A549 (cell line): ENCODE data around the gene RHOC. TPM values are rescaled to one million over a fixed set of nuclear protein-coding genes. Genes with fewer than 3 reads are reported as not detected.

Experiments
- ATAC-seq, 2 experiments: fragments of 200-7000 bp in 1 of 2; fragments of >200 bp in 1 of 2; cut with Nextera tagmentation in 1 of 2; cut with Tn5 transposase in 1 of 2; 3 replicates each; pipeline versions ENCODE4 v1.8.0 to v1.9.1; 2018 to 2020; ENCODE audit warnings: mild to moderate bottlenecking in 1 of 2, moderate library complexity in 1 of 2
- CTCF ChIA-PET: fragments of 300-600 bp; sonication (Branson Sonifier 250); formaldehyde crosslinking; extraction: SDS; loops from one replicate; lab custom pipeline; 2021; ENCODE audit warnings: antibody characterized with exemption, inconsistent platforms; lab: Yijun Ruan, JAX
- POLR2A ChIA-PET: fragments of 350-600 bp; formaldehyde crosslinking; extraction: SDS; loops from one replicate; lab custom pipeline; 2021; ENCODE audit warnings: antibody characterized with exemption, inconsistent platforms; lab: Yijun Ruan, JAX
- DNase-seq, 2 experiments: peaks; one replicate each; pipeline versions ENCODE4 v3.0.0 to v3.0.0-alpha.2; 2011 to 2016; ENCODE audit warnings: low read depth in 1 of 2, low spot score in 1 of 2
- FAIRE-seq: peaks from 2 replicates; lab custom pipeline; 2011; peaks lifted over from hg19 to GRCh38; lab: Jason Lieb, UNC
- H3K27ac ChIP-seq, 2 experiments: fragments of >200 bp; sonication (Bioruptor Twin); formaldehyde crosslinking; 3 replicates each; pipeline ENCODE4 v1.5.1; 2016 to 2017
- H3K4me1 ChIP-seq: fragments of >200 bp; sonication (Bioruptor Twin); formaldehyde crosslinking; 3 replicates; pipeline ENCODE4 v1.6.1; 2016
- H3K4me2 ChIP-seq: fragments of >200 bp; sonication (Bioruptor Twin); formaldehyde crosslinking; 3 replicates; pipeline ENCODE4 v1.6.1; 2016
- H3K4me3 ChIP-seq: fragments of >200 bp; sonication (Bioruptor Twin); formaldehyde crosslinking; 3 replicates; pipeline ENCODE4 v1.5.1; 2016
- H3K9me3 ChIP-seq: fragments of >200 bp; sonication (Bioruptor Twin); formaldehyde crosslinking; 3 replicates; pipeline ENCODE4 v1.6.1; 2016
- ATOH8 ChIP-seq: fragments of 250-450 bp; sonication (Bioruptor Pico); IDR thresholded peaks from 2 replicates; pipeline ENCODE4 v1.5.0; 2020; ENCODE audit warnings: low read depth, mild to moderate bottlenecking, moderate library complexity
- BCL3 ChIP-seq: fragments of >200 bp; sonication (Bioruptor Twin); formaldehyde crosslinking; IDR thresholded peaks from 3 replicates; pipeline ENCODE4 v1.6.1; 2016
- CHD2 ChIP-seq: fragments of 150-350 bp; IDR thresholded peaks from 2 replicates; pipeline ENCODE4 v1.6.1; 2014; ENCODE audit warnings: low read length; ENCODE audit not compliant: partially characterized antibody
- CTCF ChIP-seq: fragments of >200 bp; sonication (Bioruptor Twin); formaldehyde crosslinking; IDR thresholded peaks from 3 replicates; pipeline ENCODE4 v1.5.1; 2016
- E2F6 ChIP-seq: IDR thresholded peaks from 2 replicates; pipeline ENCODE4 v1.6.1; 2012; ENCODE audit warnings: low read depth, borderline replicate concordance
- EHF ChIP-seq: fragments of 250-450 bp; sonication (Bioruptor Pico); IDR thresholded peaks from 2 replicates; pipeline ENCODE4 v1.5.0; 2020; ENCODE audit warnings: mild to moderate bottlenecking
- EHMT2 ChIP-seq: fragments of 200-600 bp; sonication (generic); IDR thresholded peaks from 2 replicates; pipeline ENCODE4 v1.6.1; 2016; ENCODE audit warnings: antibody characterized with exemption, low read depth, mild to moderate bottlenecking, moderate library complexity
- ELK1 ChIP-seq: fragments of 150-350 bp; IDR thresholded peaks from 2 replicates; pipeline ENCODE4 v1.6.1; 2014; ENCODE audit warnings: low read depth, mild to moderate bottlenecking, low read length
- FOXS1 ChIP-seq: fragments of 250-450 bp; sonication (Bioruptor Pico); IDR thresholded peaks from 2 replicates; pipeline ENCODE4 v1.5.0; 2020; ENCODE audit warnings: mild to moderate bottlenecking, moderate library complexity
- HES2 ChIP-seq: fragments of >200 bp; sonication (Bioruptor Twin); formaldehyde crosslinking; IDR thresholded peaks from 2 replicates; pipeline ENCODE4 v1.6.1; 2016
- HEYL ChIP-seq: fragments of 250-450 bp; sonication (Bioruptor Pico); IDR thresholded peaks from 2 replicates; pipeline ENCODE4 v1.8.0; 2021; ENCODE audit warnings: mild to moderate bottlenecking, moderate library complexity
- HOXB5 ChIP-seq: fragments of 250-450 bp; sonication (Bioruptor Pico); IDR thresholded peaks from 2 replicates; pipeline ENCODE4 v1.5.0; 2020; ENCODE audit warnings: mild to moderate bottlenecking, moderate library complexity
- KDM5A ChIP-seq: fragments of 200-600 bp; sonication (generic); IDR thresholded peaks from 2 replicates; pipeline ENCODE4 v1.6.1; 2016; ENCODE audit warnings: antibody characterized with exemption, mild to moderate bottlenecking
- NPAS2 ChIP-seq: fragments of 250-450 bp; sonication (Bioruptor Pico); IDR thresholded peaks from 2 replicates; pipeline ENCODE4 v1.8.0; 2022; ENCODE audit warnings: mild to moderate bottlenecking, moderate library complexity, borderline replicate concordance
- NR3C1 ChIP-seq: fragments of >200 bp; sonication (Bioruptor Twin); formaldehyde crosslinking; IDR thresholded peaks from 3 replicates; pipeline ENCODE4 v1.6.1; 2017
- PHF8 ChIP-seq: fragments of 200-600 bp; sonication (generic); IDR thresholded peaks from 2 replicates; pipeline ENCODE4 v1.6.1; 2016; ENCODE audit warnings: low read depth, mild to moderate bottlenecking, antibody characterized with exemption, moderate library complexity, borderline replicate concordance
- POLR2A ChIP-seq: IDR thresholded peaks from 2 replicates; pipeline ENCODE4 v1.6.1; 2012; ENCODE audit warnings: mild to moderate bottlenecking, low read length
- RARB ChIP-seq: fragments of 250-450 bp; sonication (Bioruptor Pico); IDR thresholded peaks from 2 replicates; pipeline ENCODE4 v1.8.0; 2021; ENCODE audit warnings: mild to moderate bottlenecking, moderate library complexity
- RCOR1 ChIP-seq: fragments of 150-350 bp; IDR thresholded peaks from 2 replicates; pipeline ENCODE4 v1.6.1; 2014; ENCODE audit warnings: antibody characterized with exemption, low read length, low read depth
- RNF2 ChIP-seq: fragments of 200-600 bp; sonication (generic); IDR thresholded peaks from 2 replicates; pipeline ENCODE4 v1.6.1; 2016; ENCODE audit warnings: low read depth, mild to moderate bottlenecking, antibody characterized with exemption, moderate library complexity, borderline replicate concordance
- TFCP2L1 ChIP-seq: fragments of 250-450 bp; sonication (Bioruptor Pico); IDR thresholded peaks from 2 replicates; pipeline ENCODE4 v1.5.0; 2021; ENCODE audit warnings: mild to moderate bottlenecking
- TP53 ChIP-seq: fragments of 250-450 bp; sonication (Bioruptor Pico); IDR thresholded peaks from 2 replicates; pipeline ENCODE4 v1.5.0; 2021; ENCODE audit warnings: mild to moderate bottlenecking, moderate library complexity
- USF2 ChIP-seq: fragments of 450-650 bp; IDR thresholded peaks from 2 replicates; pipeline ENCODE4 v1.6.1; 2014; ENCODE audit warnings: antibody characterized with exemption
- ZC3H11A ChIP-seq: fragments of 450-650 bp; IDR thresholded peaks from 2 replicates; pipeline ENCODE4 v1.6.1; 2014; ENCODE audit warnings: antibody characterized with exemption, mild to moderate bottlenecking
- ZFP36 ChIP-seq: fragments of 450-650 bp; IDR thresholded peaks from 2 replicates; pipeline ENCODE4 v1.6.1; 2014; ENCODE audit warnings: borderline replicate concordance; ENCODE audit not compliant: partially characterized antibody
- ZNF302 ChIP-seq: fragments of 250-450 bp; sonication (Bioruptor Pico); IDR thresholded peaks from 2 replicates; pipeline ENCODE4 v1.9.0; 2021; ENCODE audit warnings: inconsistent platforms, mild to moderate bottlenecking, moderate library complexity
- ZSCAN20 ChIP-seq: fragments of 250-450 bp; sonication (Bioruptor Pico); IDR thresholded peaks from 2 replicates; pipeline ENCODE4 v1.8.0; 2022; ENCODE audit warnings: mild to moderate bottlenecking, moderate library complexity
- WGBS: methylation state at CpG from one replicate; pipeline ENCODE4 v1.1.6; 2017; ENCODE audit errors: missing lambda C conversion rate; 5-methylcytosine and 5-hydroxymethylcytosine counted together
- polyA plus RNA-seq, 4 experiments: library from polyadenylated mRNA; depleted of rRNA in 3 of 4; stranded (reverse); fragments of >200 nt; fragmentation: RNase III in 1 of 4; extraction: RNeasy Plus Mini Kit Qiagen cat#74134 plus additional on column Dnase treatment in 1 of 4; gene quantifications; 2 replicates in 3 of 4; 3 replicates in 1 of 4; pipeline ENCODE4 v1.2.3, GENCODE V29; 2011 to 2017

RHOC gene
- polyA plus RNA-seq, 2 of the 4 experiments (the other 2 are of a cell fraction): 255 to 296 TPM

- Histone ChIP-seq H3K4me1 (no peaks in the 10 kb centered on the region), H3K9me3 (no peaks in the 10 kb centered on the region), H3K4me2 (no peak overlapping the region), H3K4me3 (no peak overlapping the region), H3K27ac (no peak overlapping the region)
- ChIA-PET CTCF (no interaction called here), POLR2A (no interaction called here)
- DNase-seq (no peak), ATAC-seq (no peak), FAIRE-seq (no peak)
- TF ChIP-seq ZNF302 (CRISPR knock-in tag) (no peak), RCOR1 (no peak), ATOH8 (no peak), CHD2 (no peak), ELK1 (no peak), POLR2A (no peak), EHF (no peak), ZFP36 (no peak), HES2 (no peak), PHF8 (no peak)
- 92% methylated on average over 4 of the region's 4 CpGs for WGBS
These were observed 19.6 kb downstream of the RHOC start for GRCh38 chr1:112687361-112687760.

GRCh38 chr1:112686835-112687234 is 20.1 kb downstream of the RHOC start:
- DNase-seq (no peak), ATAC-seq (no peak), FAIRE-seq (no peak)
- no peaks in the 10 kb centered on the region for H3K4me1 ChIP-seq
- TF ChIP-seq PHF8 (no peak), ZC3H11A (no peak), KDM5A (no peak), HOXB5 (CRISPR knock-in tag) (no peak), HES2 (no peak), CTCF (no peak), TFCP2L1 (no peak)
- WGBS: 87% methylated on average over 4 of the region's 4 CpGs
- no peak overlapping the region for H3K27ac ChIP-seq
- CTCF ChIA-PET: no interaction called here
- no peak overlapping the region for H3K4me2 ChIP-seq
- no peak overlapping the region for H3K4me3 ChIP-seq
- POLR2A ChIA-PET: no interaction called here
- no peaks in the 10 kb centered on the region for H3K9me3 ChIP-seq

GRCh38 chr1:112686417-112686816 is 20.5 kb downstream of the RHOC start:
- CTCF ChIA-PET: no interaction called here
- H3K27ac ChIP-seq: no peak overlapping the region
- ATAC-seq: no peak
- TF ChIP-seq NR3C1 (no peak), FOXS1 (no peak), ELK1 (no peak), BCL3 (no peak), HEYL (no peak), NPAS2 (no peak), RNF2 (no peak), EHMT2 (no peak), E2F6 (no peak), TP53 (CRISPR knock-in tag) (no peak), KDM5A (no peak), ZSCAN20 (no peak), USF2 (no peak), EHF (no peak), RARB (CRISPR knock-in tag) (no peak)

More at GRCh38 chr1:112686417-112686816, 20.5 kb downstream of the RHOC start:
- no peak for FAIRE-seq
- no peak overlapping the region for H3K4me3 ChIP-seq
- H3K4me1 ChIP-seq: no peaks in the 10 kb centered on the region
- H3K9me3 ChIP-seq: no peaks in the 10 kb centered on the region
- 48% methylated on average over 3 of the region's 3 CpGs for WGBS
- DNase-seq: no peak
- POLR2A ChIA-PET: no interaction called here
- H3K4me2 ChIP-seq: no peak overlapping the region
